AG04450 (cell line): ENCODE data around the gene TMEM259. TPM values are rescaled to one million over a fixed set of nuclear protein-coding genes. Genes with fewer than 3 reads are reported as not detected.
A peak's percentile ranks its signal among the peaks of the same experiment; 100 is the strongest.

Source experiments
- CTCF ChIA-PET: fragments of 300-600, 350-600 bp; formaldehyde crosslinking; extraction: SDS; loops from one replicate; lab custom pipeline; 2022; ENCODE audit warnings: antibody characterized with exemption, inconsistent platforms; lab: Charles Lee
- POLR2A ChIA-PET: fragments of 350-600 bp; formaldehyde crosslinking; extraction: SDS; loops from one replicate; lab custom pipeline; 2021; ENCODE audit warnings: antibody characterized with exemption, inconsistent platforms; lab: Yijun Ruan, JAX
- DNase-seq: peaks from one replicate; pipeline ENCODE4 v3.0.0-alpha.2; 2011; ENCODE audit warnings: low read depth, low spot score
- H3K27ac ChIP-seq: one replicate; pipeline ENCODE4 v1.5.1; 2012; ENCODE audit warnings: low read depth, low read length, control low read depth
- H3K27me3 ChIP-seq: one replicate; pipeline ENCODE4 v1.6.0; 2012; ENCODE audit warnings: low read length; ENCODE audit not compliant: control insufficient read depth, insufficient read depth
- H3K4me3 ChIP-seq: 2 replicates; pipeline ENCODE4 v1.5.1; 2011; ENCODE audit warnings: mild to moderate bottlenecking, low read depth, low read length, control low read depth
- H3K9me3 ChIP-seq: 2 replicates; pipeline ENCODE4 v1.5.1; 2012; ENCODE audit warnings: low read length; ENCODE audit not compliant: control insufficient read depth, insufficient read depth
- polyA plus RNA-seq: library from polyadenylated mRNA; depleted of rRNA; stranded (reverse); fragments of >200 nt; gene quantifications from 2 replicates; pipeline ENCODE4 v1.2.3, GENCODE V29; 2011
- TF ChIP-seq, protein P1 (sequence below): IDR thresholded peaks from 2 replicates; pipeline ENCODE4 v1.5.1; 2011; ENCODE audit warnings: low read depth, low read length, control low read depth, inconsistent platforms

The TMEM259 gene
- polyA plus RNA-seq, 1 experiment: 55.8 TPM

DNA sequence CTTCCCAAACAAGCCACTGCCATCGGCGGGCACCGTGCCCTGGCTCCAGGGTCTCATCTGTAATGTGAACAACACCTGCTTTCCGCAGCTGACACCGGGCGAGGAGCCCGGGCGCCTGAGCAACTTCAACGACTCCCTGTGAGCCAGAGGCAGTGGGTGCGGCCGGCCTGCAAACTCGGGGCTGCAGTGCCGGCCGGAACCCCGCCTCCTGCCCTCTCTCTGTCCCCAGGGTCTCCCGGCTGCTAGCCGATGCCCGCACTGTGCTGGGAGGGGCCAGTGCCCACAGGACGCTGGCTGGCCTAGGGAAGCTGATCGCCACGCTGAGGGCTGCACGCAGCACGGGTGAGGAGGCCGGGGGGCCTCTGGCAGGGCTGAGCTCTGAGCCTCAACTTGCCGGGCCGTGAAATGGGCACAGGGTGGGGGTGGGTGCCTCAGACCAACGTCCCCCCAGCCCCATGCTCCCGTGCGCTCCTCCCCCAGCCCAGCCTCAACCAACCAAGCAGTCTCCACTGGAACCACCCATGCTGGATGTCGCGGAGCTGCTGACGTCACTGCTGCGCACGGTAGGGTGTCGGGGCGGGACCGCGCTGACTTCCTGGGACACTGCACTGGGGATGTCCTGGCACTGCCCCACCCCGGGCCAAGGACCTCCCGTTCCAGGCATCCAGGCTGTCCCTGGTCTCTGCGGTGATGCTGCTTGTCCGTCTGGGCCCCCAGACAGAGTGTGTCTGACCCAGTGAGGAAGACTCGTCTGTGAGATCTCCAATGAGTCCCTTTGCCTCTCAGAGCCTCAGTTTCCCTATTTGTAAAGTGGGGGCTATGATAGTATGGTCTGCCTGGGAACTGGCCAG is 21.1 kb upstream of the TMEM259 start:
- Histone ChIP-seq H3K27ac (no peak overlapping the region), H3K4me3 (no peak overlapping the region)
- POLR2A ChIA-PET: interaction anchor here (0.6 to 8.2 kb wide), 7 partner anchors 13 to 242 kb away, joined by 3 to 126 read pairs (median 5); partner anchors contain the start of genes CIRBP, CNN2 and GPX4

DNA sequence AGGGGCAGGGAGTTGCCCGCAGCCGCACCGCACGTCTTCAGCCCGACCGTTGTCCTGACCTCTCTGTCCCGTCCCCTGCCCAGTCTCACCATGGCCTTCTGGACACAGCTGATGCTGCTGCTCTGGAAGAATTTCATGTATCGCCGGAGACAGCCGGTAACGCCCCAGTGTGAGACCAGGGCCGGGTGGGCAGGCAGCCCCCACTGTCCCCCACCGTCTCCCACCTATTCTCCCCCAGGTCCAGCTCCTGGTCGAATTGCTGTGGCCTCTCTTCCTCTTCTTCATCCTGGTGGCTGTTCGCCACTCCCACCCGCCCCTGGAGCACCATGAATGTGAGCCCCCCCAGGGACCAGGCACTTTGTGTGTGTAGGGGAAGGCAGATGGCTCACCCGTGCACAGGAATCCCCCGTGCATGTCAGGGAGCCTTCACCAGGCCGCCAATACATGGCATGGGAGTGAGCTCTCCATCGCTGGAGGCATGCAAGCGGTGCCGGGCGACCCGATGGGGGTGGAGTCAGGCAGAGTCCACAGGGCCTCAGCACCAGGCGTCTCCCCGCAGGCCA is 20.4 kb upstream of the TMEM259 start:
- TF ChIP-seq, protein P1, sequence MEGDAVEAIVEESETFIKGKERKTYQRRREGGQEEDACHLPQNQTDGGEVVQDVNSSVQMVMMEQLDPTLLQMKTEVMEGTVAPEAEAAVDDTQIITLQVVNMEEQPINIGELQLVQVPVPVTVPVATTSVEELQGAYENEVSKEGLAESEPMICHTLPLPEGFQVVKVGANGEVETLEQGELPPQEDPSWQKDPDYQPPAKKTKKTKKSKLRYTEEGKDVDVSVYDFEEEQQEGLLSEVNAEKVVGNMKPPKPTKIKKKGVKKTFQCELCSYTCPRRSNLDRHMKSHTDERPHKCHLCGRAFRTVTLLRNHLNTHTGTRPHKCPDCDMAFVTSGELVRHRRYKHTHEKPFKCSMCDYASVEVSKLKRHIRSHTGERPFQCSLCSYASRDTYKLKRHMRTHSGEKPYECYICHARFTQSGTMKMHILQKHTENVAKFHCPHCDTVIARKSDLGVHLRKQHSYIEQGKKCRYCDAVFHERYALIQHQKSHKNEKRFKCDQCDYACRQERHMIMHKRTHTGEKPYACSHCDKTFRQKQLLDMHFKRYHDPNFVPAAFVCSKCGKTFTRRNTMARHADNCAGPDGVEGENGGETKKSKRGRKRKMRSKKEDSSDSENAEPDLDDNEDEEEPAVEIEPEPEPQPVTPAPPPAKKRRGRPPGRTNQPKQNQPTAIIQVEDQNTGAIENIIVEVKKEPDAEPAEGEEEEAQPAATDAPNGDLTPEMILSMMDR: no peak
- no peak for DNase-seq
- H3K27ac ChIP-seq: no peak overlapping the region
- H3K9me3 ChIP-seq: peaks cover 19% of the 10 kb centered on the region
- POLR2A ChIA-PET: interaction anchor here (0.6 to 8.2 kb wide), 7 partner anchors 13 to 228 kb away, joined by 3 to 126 read pairs (median 5); partner anchors contain the start of genes CIRBP, CNN2 and GPX4
- peak overlapping the region; percentile 65 for H3K4me3 ChIP-seq
- H3K27me3 ChIP-seq: no peaks in the 10 kb centered on the region
- CTCF ChIA-PET: interaction anchor here (1.2 kb wide), 1 partner anchor 200 kb away, joined by 8 read pairs; no protein-coding TSS in a partner anchor

More for the DNA sequence above, 21.1 kb upstream of the TMEM259 start:
- CTCF ChIA-PET: interaction anchor here (1.2 kb wide), 1 partner anchor 199 kb away, joined by 8 read pairs; no protein-coding TSS in a partner anchor
- Histone ChIP-seq H3K9me3 (peaks cover 26% of the 10 kb centered on the region), H3K27me3 (no peaks in the 10 kb centered on the region)
- TF ChIP-seq, protein P1: no peak
- DNase-seq: no peak

DNA sequence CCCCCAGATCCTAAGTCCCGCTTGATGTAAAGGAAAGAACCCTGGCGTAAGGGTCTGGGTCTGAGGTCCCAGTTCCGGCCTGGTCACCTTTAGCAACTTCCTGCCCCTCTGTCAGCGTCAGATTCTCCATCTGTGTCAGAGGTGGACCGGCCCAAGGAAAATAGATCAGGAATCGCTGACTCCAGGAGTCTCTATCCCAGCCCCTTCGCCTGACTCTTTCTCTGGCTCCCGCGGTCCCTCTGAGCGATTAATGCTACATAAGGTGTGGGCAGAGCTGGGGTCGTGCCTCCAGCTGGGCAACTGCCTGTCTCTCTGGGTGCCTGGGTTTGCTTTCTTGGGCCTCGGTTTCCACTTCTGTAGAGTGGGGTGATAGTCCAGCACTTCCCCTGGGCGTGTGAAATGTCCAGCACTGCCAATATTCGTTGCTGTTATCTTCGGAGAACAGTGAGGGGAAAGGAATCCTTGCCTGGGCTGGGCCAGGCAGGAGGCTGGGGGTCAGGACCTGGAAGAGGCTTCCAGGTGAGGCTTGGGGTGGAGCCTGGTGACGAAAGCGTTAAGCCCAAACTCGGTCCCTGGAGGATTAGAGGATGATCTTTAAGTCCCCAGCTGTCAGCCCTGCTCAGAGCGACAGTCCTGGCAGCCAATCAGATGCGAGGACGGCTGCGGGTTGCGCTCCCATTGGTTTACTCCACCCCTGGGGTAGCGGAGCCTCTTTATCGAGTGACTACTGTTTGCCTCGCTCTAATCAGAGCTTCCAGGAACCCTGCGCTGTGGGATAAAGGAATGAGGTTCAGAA is 19.8 kb upstream of the TMEM259 start:
- ChIA-PET CTCF (interaction anchor here (0.5 to 1.2 kb wide), 3 partner anchors 11 to 200 kb away, joined by 3 to 8 read pairs (median 3); no protein-coding TSS in a partner anchor), POLR2A (interaction anchor here (0.8 to 8.2 kb wide), 13 partner anchors 12 to 228 kb away, joined by 3 to 126 read pairs (median 4); partner anchors contain the start of genes CIRBP, CNN2, GPX4 and RNU6-2)
- peak overlapping the region; percentile 65 for H3K4me3 ChIP-seq
- peak; percentile 90 for DNase-seq
- H3K27me3 ChIP-seq: no peaks in the 10 kb centered on the region
- peaks cover 12% of the 10 kb centered on the region; the same call in 1 of the 2 replicates for H3K9me3 ChIP-seq
- TF ChIP-seq, protein P1: no peak
- H3K27ac ChIP-seq: peak overlapping the region; percentile 31

DNA sequence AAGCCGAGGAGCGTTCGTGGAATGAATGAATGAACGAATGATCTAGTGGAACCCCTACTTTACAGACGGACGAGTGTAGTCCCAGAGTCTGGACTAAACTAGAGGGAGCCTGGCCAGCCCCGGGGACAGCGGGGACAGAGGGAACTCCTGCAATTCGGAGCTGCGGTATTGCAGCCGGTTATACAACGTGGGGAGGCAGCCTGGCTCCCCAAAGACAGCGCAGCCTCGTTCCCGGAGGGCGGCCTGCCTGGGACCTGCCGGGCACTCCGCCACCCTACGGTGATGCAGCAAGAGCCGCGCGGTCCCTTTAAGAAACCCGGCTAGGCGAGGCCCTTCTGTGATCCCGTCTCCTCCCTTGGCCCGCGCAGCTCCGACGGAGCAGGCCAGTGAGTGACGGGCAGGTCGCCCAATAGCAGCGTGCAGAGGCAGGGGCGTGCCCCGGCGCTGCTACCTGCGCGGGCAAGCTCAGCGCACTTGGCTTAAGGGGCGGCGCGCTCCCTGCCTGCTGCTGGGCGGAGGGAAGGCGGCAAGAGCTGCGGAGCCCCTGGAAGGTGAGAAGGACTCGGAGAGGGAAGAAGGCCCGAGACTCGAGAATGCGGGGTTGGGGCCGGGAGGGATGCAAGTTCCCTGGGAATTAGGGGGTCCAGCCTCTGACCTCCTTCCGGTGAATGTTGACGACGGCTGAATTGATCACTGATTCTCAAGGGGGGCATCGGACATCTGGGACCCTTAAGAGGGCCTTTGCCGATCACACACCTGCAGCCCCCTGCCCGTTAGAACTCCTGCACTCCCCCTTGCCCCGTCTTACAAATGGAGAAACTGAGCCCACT is 18.9 kb upstream of the TMEM259 start, which contains the start of gene ABCA7:
Gene ABCA7, plus strand, starts transcription at position 462 of the 830 bp plus-strand sequence. CDS start 1,255 bp downstream, outside the sequence.
- Histone ChIP-seq H3K9me3 (peaks cover 5% of the 10 kb centered on the region; the same call in 1 of the 2 replicates), H3K4me3 (peak within 1 kb of the TSS; percentile 65), H3K27me3 (no peaks in the 10 kb centered on the region), H3K27ac (peak within 1 kb of the TSS; percentile 52)
- POLR2A ChIA-PET: interaction anchor here (0.6 to 8.2 kb wide), 13 partner anchors 11 to 229 kb away, joined by 3 to 126 read pairs (median 3); partner anchors contain the start of genes CNN2, GPX4 and RNU6-2
- DNase-seq: peak; percentile 95
- TF ChIP-seq, protein P1: no peak; the same call in 1 of the 2 replicates
- CTCF ChIA-PET: interaction anchor here (0.7 to 1.1 kb wide), 2 partner anchors 11 to 225 kb away, joined by 3 read pairs; no protein-coding TSS in a partner anchor
